Stimulated activated CD4-positive, alpha-beta T cell treated with anti-CD3 and anti-CD28 coated beads, Interleukin-12 subunit alpha, Interleukin-12 subunit beta, amount 100 ng/mL, for 4 hours (primary cell): ENCODE data around the gene OAF.
"Not testable (repeated sequence)": the region's sequence is repeated elsewhere in the genome, so short reads cannot be mapped to it uniquely, and the experiment has no call there.

Experiments used
- DNase-seq: peaks from one replicate; pipeline ENCODE4 v3.0.0-alpha.2; 2020

OAF gene

DNA sequence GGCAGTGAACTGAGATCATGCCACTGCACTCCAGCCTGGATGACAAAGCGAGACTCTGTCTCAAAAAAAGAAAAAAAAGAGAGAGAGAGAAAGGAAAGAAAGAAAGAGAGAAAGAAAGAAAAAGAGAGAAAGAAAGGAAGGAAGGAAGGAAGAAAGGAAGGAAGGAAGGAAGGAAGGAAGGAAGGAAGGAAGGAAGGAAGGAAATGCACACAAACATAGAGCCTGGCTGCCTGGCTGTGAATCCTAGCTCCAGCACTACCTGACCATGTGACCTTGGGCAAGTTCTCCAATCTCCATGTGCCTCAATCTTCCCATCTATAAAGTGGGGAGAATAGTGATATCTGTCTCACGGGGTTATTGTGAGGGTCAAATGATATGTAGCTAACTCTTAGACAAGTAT lies 63.1 kb downstream of the OAF start:
- DNase-seq, result not testable (repeated sequence)

DNA sequence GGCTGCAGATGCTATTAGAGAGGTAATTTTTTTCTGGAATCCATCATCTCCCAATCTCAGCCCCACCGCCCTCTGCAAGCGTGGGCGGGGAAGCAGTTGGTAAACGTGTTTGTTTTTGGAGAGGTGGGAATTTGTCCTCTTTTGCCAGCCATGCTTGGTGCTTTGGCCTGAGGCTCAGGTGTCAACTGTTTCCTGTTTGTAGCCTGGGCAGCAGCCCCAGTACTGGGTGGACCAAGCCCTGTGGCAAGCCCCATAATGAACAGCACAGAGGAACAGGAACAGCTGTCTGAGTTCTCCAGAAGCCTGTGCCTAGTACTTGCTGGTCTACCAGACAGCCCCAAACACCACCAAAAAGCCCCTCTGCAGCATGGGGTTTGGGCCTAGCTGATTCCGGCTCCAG lies 68.7 kb downstream of the OAF start:
- no peak for DNase-seq
